Prostate gland (tissue), 2 donors: Measurements from ENCODE around the gene HDAC4. TPM values are rescaled to one million over a fixed set of nuclear protein-coding genes. Genes with fewer than 3 reads are reported as not detected.

Experiments
- DNase-seq: peaks from one replicate; pipeline ENCODE4 v3.0.0-alpha.2; 2019; ENCODE audit warnings: low spot score
- H3K27ac ChIP-seq, 2 donors: fragments of 200-600 bp; sonication (generic); 2 replicates each; pipeline ENCODE4 v1.5.1; 2017 to 2019
- H3K27me3 ChIP-seq: fragments of 200-600 bp; sonication (generic); replicated peaks from 2 replicates; pipeline ENCODE4 v1.5.1; 2019; ENCODE audit not compliant: insufficient read depth
- H3K36me3 ChIP-seq, 2 donors: fragments of 200-600 bp; sonication (generic); 1 replicate in 1 of 2; 2 replicates in 1 of 2; pipeline versions ENCODE4 v1.5.1 to v1.8.1; 2017 to 2019
- H3K4me1 ChIP-seq: fragments of 200-600 bp; sonication (generic); replicated peaks from 2 replicates; pipeline ENCODE4 v1.5.1; 2019
- H3K4me3 ChIP-seq, 2 donors: fragments of 200-600 bp; sonication (generic); 2 replicates each; pipeline ENCODE4 v1.5.1; 2017 to 2019
- H3K9me3 ChIP-seq: fragments of 200-600 bp; sonication (generic); 2 replicates; pipeline ENCODE4 v1.5.1; 2017
- POLR2A ChIP-seq: fragments of 450-650 bp; IDR thresholded peaks from one replicate; pipeline ENCODE4 v1.6.1; 2016; ENCODE audit warnings: antibody characterized with exemption, mild to moderate bottlenecking
- POLR2AphosphoS5 ChIP-seq: sonication (generic); formaldehyde crosslinking; IDR thresholded peaks from one replicate; pipeline ENCODE4 v1.6.1; 2017; ENCODE audit warnings: antibody characterized with exemption
- WGBS: methylation state at CpG from one replicate; pipeline ENCODE4 v1.1.5; 2018; 5-methylcytosine and 5-hydroxymethylcytosine counted together
- intact Hi-C: fragments of 100-400 bp; cut with DNase I; formaldehyde crosslinking; loops from one replicate; pipeline ENCODE4 v1.14.2; 2022
- total RNA-seq, 2 donors: library from RNA; depleted of rRNA; stranded (reverse); fragments of >200 nt; gene quantifications; one replicate each; pipeline ENCODE4 v1.1.0, GENCODE V29; 2016
- TF ChIP-seq, protein P1 (sequence below), 4 experiments: fragments of 200-600 bp in 2 of 4; fragments of 450-650 bp in 2 of 4; sonication (generic) in 2 of 4; IDR thresholded peaks; 1 replicate in 3 of 4; 2 replicates in 1 of 4; pipeline ENCODE4 v1.5.1; 2016 to 2019; ENCODE audit warnings: antibody characterized with exemption in 4 of 4, mild to moderate bottlenecking in 2 of 4, moderate library complexity in 2 of 4

Gene HDAC4
- total RNA-seq, 2 donors from 2014 or later: 41.8 to 44.2 TPM

DNA sequence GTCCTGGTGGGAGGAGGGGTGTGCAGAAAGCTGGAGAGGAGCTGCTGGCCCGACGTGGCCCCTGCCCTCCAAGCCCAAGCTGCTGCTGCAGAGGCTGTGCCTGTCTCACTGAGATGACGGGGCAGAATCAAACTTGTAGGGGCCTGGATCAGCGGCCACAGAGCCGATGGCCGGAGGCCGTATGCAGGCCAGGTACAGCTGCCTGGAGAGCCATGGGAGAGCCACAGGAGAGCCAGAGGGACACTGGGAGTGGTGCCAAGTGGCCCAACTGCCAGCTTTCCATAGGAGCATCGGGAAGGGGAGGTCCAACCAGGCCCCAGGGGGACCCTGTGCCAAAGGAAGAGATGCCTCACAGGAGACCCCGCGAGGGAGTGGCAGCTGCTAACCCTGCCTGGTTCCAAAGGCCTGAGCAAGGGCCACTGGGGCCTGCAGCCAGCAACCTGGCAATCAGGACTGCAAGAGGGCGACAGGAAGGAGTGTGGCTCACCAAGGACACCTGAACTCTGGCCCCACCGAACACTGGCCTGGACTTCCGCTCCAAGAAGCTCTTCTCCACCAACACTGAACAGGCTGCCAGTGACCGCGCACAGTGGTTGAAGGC lies 70.7 kb downstream of the HDAC4 start:
- TF ChIP-seq, protein P1, sequence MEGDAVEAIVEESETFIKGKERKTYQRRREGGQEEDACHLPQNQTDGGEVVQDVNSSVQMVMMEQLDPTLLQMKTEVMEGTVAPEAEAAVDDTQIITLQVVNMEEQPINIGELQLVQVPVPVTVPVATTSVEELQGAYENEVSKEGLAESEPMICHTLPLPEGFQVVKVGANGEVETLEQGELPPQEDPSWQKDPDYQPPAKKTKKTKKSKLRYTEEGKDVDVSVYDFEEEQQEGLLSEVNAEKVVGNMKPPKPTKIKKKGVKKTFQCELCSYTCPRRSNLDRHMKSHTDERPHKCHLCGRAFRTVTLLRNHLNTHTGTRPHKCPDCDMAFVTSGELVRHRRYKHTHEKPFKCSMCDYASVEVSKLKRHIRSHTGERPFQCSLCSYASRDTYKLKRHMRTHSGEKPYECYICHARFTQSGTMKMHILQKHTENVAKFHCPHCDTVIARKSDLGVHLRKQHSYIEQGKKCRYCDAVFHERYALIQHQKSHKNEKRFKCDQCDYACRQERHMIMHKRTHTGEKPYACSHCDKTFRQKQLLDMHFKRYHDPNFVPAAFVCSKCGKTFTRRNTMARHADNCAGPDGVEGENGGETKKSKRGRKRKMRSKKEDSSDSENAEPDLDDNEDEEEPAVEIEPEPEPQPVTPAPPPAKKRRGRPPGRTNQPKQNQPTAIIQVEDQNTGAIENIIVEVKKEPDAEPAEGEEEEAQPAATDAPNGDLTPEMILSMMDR (IDR thresholded peaks at IDR 0.05): no peak
- TF ChIP-seq POLR2AphosphoS5: no peak
- TF ChIP-seq POLR2A: no peak
- no peaks in the 10 kb centered on the region for H3K36me3 ChIP-seq
- H3K4me3 ChIP-seq: no peak overlapping the region
- no peak for DNase-seq
- H3K27me3 ChIP-seq: no peaks in the 10 kb centered on the region
- peaks cover 8% of the 10 kb centered on the region for H3K4me1 ChIP-seq
- intact Hi-C loops: loop anchor here (5.0 kb wide), 1 partner anchor 67 kb away; no protein-coding TSS in a partner anchor
- H3K9me3 ChIP-seq: no peaks in the 10 kb centered on the region
- 68% methylated on average over 10 of the region's 15 CpGs for WGBS
- H3K27ac ChIP-seq: peak overlapping the region; percentile 65 to 68

DNA sequence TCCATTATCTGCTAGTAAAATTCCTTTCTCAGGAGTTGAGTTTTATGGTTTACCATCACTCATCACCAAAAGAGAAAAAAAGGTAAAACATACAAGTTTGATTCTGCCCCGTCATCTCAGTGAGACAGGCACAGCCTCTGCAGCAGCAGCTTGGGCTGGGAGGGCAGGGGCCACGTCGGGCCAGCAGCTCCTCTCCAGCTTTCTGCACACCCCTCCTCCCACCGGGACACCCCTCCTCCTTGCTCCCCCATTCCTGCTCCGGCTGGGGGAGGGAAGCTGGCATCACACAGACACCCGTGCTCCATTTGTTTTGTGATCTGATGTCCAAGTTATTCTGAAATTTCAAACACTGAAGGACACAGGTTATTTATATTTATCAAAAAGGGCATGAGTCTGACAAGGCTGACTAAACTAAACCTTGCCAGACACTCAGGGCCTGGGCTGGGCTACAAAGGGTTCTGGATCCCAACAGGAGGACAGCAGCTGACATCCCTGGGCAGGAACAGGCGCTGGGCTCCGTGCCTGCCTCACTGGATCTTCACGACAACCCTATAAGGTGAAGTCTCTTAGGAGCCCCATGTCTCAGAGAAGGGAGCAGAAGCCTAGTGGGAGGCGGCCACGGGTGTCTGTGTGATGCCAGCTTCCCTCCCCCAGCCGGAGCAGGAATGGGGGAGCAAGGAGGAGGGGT lies 71.4 kb downstream of the HDAC4 start:
- peak; percentile 39 for TF ChIP-seq POLR2AphosphoS5
- no peak for TF ChIP-seq POLR2A
- H3K36me3 ChIP-seq: no peaks in the 10 kb centered on the region
- no peak overlapping the region for H3K4me3 ChIP-seq
- no peaks in the 10 kb centered on the region for H3K27me3 ChIP-seq
- peaks cover 8% of the 10 kb centered on the region for H3K4me1 ChIP-seq
- DNase-seq: no peak
- intact Hi-C loops: loop anchor here (5.0 kb wide), 1 partner anchor 68 kb away; no protein-coding TSS in a partner anchor
- peak overlapping the region; percentile 65 to 68 for H3K27ac ChIP-seq
- 39% methylated on average over 11 of the region's 12 CpGs for WGBS
- H3K9me3 ChIP-seq: no peaks in the 10 kb centered on the region

DNA sequence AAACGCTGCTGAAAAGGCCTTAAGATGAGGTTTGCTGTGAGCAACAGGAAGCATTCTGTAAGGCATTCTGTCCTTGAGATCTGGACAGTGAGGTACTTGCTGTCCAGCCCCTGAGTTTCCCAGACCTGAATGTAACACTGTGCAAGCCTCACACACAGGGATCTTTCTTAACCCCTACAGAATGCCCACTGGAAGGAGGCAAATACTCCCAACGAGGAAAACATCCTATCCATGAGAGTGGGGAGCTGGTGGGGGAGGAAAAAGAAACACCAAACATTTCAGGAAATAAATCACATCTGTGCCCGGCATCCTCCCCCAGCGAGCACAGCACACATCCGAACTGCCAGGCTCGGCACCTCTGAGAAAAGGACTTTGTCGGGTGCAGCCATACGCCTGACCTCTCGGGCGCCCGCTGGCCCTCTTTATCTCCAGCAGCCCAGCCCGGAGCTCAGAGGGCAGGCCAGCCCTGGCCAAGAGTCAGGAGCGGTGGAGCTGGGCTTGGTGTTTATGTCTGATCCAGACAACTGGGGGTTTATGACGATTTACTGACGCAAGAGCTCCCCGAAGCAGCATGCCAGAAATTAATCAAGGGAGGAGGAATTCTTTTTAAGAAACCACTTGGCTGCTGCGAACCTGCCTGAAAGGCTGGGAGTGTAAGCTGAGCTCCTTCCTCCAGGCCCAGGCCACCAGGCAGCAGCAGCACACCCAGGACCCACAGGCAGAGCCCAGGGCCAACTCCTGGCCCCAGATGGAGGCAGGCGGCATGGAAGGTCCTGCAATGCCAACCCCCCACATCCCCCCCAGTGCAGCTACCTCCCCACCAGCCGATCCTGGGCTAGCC lies 72.2 kb downstream of the HDAC4 start:
- TF ChIP-seq POLR2AphosphoS5 (peak; percentile 40), POLR2A (no peak)
- TF ChIP-seq, protein P1 (IDR thresholded peaks at IDR 0.05): no peak
- peaks cover 12% of the 10 kb centered on the region for H3K4me1 ChIP-seq
- H3K9me3 ChIP-seq: no peaks in the 10 kb centered on the region
- H3K36me3 ChIP-seq: no peaks in the 10 kb centered on the region
- H3K27me3 ChIP-seq: no peaks in the 10 kb centered on the region
- 34% methylated on average over 19 of the region's 19 CpGs for WGBS
- no peak overlapping the region for H3K4me3 ChIP-seq
- H3K27ac ChIP-seq: peak overlapping the region; percentile 65 to 68
- intact Hi-C loops: loop anchor here (5.0 kb wide), 1 partner anchor 69 kb away; no protein-coding TSS in a partner anchor
- no peak for DNase-seq

DNA sequence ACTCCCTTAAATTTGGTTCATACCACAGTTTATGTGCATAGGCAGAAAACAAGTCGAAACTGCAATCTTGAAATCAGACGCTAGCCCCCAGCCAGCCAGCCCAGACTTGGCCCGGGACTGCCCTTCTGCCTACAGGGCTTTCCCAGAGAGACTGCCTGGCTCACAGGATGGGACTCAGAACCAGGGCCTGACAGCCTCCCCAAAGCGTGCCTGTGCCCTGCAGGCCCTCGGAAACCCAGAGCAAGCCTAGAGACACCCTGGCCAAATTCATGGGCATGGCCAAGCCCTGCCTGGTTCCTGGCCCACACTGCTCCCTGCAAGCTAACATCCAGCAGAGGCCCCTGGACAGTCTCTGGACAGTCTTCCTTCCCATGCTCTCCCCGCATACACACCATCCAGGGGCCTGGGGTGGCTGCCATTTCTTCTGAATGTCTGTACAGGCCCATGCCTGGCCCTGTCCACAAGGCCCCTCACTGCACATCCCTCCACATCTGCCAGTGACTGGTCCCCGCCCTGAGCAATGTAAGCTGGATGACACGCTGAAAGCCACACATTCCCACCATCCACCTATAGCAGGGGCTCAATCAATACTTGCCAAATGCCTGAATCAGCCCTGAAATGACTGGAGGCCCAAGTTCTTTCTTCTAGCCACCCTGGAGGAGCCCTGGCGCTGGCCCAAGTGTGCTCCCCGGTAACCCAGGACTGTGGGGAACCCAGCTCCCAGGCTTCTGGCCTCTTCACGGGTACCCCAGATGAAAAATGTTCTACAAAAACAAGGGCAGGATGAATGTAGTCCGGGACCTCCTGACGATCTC lies 73.1 kb downstream of the HDAC4 start:
- peak overlapping the region; percentile 65 to 68 for H3K27ac ChIP-seq
- intact Hi-C loops: loop anchor here (5.0 kb wide), 1 partner anchor 70 kb away; no protein-coding TSS in a partner anchor
- no peaks in the 10 kb centered on the region for H3K27me3 ChIP-seq
- no peaks in the 10 kb centered on the region for H3K9me3 ChIP-seq
- no peaks in the 10 kb centered on the region for H3K36me3 ChIP-seq
- H3K4me3 ChIP-seq: no peak overlapping the region
- WGBS: 58% methylated on average over 13 of the region's 13 CpGs
- no peak for DNase-seq
- no peak for TF ChIP-seq POLR2AphosphoS5
- H3K4me1 ChIP-seq: peaks cover 12% of the 10 kb centered on the region

DNA sequence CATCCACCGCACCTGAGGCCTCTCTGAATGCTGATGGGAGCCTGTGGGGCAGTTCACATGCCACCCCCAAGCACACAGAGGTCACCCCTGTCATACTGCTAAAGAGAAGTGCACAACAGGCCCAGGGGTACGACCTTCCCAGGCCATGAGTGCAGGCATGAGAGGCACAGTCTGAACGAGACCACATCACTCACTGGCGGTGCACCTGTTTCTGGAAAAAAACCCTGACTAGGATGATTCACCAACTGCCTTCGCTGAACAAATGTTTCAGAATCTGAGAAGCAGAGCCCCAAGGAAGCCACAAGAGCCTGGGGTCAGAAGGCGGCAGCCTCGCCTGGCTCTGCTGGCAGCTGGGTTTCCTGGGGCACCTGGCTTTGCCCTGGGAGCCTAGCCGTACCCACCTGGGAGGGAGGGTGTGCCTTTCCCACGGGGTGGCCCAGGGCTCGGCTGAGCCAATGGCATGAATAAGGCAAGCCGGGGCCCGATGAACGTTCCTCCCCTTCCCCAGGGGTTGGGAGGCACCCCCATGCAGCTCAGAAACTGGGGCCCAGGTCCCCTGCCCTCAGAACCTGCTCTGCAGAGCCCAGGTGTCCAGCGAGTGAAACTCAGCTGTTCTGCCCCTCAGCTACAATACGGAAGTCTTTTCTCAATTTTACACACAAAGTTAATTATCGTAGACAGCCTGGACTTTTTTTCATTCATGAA lies 73.8 kb downstream of the HDAC4 start:
- 43% methylated on average over 10 of the region's 16 CpGs for WGBS
- H3K4me3 ChIP-seq: no peak overlapping the region
- TF ChIP-seq, protein P1 (IDR thresholded peaks at IDR 0.05): no peak
- TF ChIP-seq POLR2A: no peak
- TF ChIP-seq POLR2AphosphoS5: no peak
- DNase-seq: no peak
- no peaks in the 10 kb centered on the region for H3K27me3 ChIP-seq
- H3K4me1 ChIP-seq: peaks cover 12% of the 10 kb centered on the region
- intact Hi-C loops: loop anchor here (5.0 kb wide), 1 partner anchor 70 kb away; no protein-coding TSS in a partner anchor
- H3K36me3 ChIP-seq: no peaks in the 10 kb centered on the region
- H3K9me3 ChIP-seq: no peaks in the 10 kb centered on the region
- peak overlapping the region; percentile 65 to 68 for H3K27ac ChIP-seq
